Epidermal melanocyte (primary cell): ENCODE results near the gene ZNF44.
"Not testable (repeated sequence)": the region's sequence is repeated elsewhere in the genome, so short reads cannot be mapped to it uniquely, and the experiment has no call there.

Experiments
- DNase-seq: peaks from one replicate; pipeline ENCODE4 v3.0.0; 2011; ENCODE audit warnings: low spot score; ENCODE audit not compliant: insufficient read length

Gene ZNF44

GRCh38 chr19:12294249-12295158, at the start of gene ZNF44:
ZNF44 (minus strand) TSS chr19:12294883; CDS start chr19:12294694, 189 bp downstream.
- peak; percentile 96 for DNase-seq

DNA sequence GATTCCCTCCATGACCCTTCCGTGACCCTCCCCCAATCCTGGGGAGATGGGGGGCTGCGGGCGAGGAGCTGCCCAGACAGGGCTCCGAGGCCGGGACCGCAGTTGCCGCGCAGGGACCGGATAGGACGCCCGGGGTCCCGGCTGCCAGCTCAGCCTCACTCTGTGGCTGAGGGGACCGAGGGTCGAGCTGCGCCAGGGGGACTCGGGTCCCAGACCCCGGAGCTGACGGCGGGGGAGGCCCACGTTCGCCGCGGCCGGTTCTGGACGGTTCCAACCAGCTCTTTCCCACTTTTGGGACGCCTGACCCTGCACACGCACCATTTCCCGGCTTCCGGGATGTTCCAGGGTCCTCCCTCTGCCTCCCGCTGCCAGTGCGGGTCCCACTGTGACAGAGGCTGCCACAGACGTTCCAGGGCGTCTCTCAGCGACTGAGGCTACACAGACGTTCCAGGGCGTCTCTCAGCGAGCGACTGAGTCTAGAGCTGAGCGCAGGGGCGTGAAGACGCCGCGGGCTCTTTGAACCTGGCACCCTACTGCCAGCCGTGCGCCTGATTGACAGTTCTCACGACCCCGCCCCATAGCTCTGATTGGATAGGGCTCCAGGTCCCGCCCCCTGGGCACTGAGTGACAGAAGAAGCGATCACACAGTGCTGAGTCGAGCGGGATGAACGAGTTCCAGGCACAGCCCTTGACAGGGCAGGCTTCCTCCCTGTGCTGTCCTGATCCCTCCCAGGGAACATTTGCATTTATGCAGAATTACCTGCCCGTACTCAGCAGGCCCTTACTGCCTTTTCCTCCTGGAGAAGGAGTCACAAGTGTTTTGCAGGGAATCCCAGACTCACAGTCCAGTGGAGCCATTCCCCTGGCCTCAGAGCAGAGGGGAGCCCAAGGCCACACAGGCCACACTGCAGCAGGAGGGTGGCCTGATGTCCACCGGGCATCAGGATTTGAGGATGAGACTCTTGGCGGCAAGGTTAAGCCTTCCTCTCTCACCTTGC, 38.8 kb upstream of the ZNF44 start, which contains the start of gene ZNF563:
Gene ZNF563, minus strand, starts transcription at position 472 of the 998 bp plus-strand sequence. Its CDS starts 151 bp downstream, at position 321.
- DNase-seq, result peak; percentile 96

DNA sequence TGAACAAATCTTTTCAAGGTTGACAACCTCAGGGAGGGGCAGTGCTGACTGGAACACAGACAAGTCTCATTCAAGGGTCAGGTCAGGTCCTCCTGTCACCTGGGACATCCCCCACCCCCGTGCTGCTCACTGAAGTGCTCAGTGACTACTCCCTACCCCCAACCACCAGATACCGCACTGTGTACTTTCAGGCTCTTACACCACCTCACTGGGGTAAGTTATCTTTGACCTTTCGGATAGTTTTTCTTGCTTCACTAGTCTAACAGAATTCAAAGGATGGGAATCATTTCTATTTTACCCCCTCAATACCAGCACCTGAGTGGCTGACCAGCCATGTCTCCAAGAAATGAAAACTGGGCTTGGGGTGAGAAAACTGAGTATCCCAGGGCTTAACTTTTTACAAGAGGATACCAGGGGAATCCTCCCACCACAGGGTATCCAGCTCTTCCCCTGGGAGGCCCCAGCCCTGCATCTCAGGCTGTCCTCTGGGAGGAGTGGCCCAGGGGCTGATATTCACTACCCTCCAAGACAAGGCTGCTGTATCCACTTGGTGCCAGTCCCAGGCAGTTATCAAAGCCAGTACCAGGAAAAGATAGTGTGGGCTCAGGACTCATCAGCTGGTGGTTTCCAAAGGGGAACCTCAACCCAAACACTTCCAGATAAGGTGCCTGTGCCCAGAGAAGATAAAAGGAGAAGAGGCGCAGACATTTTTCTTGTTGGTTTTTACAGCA, 36.7 kb upstream of the ZNF44 start:
- DNase-seq, result no peak

DNA sequence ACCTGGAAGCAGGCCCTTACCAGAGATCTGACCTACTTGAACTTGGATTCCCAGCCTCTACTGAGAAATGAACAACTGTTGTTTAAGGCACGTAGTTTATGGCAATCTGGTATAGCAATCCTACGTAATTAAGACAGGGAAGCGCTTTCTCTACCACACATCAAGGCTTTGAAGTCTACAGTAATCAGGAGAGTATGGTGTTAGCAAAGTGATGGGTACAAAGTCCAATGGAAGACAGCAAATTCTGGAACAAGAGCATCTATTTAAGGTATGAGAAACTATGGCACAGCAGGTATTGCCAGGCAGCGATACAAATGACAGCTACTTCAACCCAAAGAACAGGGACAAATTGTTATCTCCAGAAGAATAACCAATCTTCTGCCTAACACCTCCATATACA, 35.7 kb upstream of the ZNF44 start:
- no peak for DNase-seq

- no peak for DNase-seq
Measured at GRCh38 chr19:12325690-12326089, 31.0 kb upstream of the ZNF44 start.

DNA sequence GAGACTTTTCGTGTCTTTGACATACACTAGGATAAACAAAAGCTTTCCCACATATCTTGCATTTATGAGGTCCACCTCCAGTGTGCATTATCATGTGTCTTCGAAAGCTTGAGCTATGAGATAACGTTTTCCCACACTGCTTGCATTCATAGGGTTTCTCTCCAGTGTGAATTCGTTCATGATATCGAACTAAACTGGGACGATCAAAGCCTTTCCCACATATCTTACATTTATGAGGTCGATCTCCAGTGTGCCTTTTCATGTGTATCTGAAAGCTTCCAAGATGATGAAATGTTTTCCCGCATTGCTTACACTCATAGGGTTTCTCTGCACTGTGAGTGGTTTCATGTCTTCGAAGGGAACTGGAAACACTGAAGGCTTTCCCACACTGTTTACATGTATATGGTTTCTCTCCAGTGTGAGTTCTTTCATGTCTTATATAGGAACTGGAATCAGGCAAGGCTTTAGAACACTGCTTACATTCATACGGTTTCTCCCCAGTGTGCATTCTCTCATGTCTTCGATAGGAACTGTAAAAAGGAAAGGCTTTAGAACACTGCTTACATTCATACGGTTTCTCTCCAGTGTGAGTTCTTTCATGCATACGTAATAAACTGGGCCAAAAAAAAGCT, 24.2 kb upstream of the ZNF44 start:
- DNase-seq, result no peak

DNA sequence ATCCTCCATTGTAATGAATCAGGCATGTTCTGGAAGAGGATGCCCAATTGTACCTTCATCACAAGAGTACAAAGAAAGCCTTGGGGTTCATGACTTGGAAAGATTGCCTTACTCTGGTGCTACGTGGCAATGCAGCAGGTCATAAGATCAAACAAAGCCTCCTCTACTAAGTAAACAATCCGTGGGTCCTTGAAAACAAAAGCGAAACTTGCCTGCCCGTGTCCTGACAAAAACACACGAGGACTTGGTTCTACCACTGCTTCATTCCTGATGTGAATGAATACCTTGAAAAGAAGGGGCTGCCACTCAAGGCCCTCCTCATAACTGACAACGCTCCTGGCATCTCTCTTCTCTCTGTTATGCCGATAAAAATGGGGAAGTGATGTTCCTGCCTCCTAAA, 19.9 kb upstream of the ZNF44 start:
- no peak for DNase-seq

DNA sequence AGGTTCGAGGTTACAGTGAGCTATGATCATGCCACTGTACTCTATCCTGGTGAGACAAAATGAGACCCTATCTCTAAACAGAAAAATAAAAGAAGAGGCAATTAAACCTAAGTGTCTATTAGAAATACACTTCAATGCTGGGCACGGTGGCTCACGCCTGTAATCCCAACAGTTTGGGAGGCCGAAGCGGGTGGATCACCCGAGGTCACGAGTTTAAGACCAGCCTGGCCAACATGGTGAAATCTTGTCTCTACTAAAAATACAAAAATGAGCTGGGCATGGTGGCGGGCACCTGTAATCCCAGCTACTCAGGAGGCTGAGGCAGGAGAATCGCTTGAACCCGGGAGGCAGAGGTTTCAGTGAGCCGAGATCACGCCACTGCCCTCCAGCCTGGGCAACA, 14.2 kb upstream of the ZNF44 start:
- DNase-seq, result not testable (repeated sequence)

GRCh38 chr19:12295191-12295590, 508 bp upstream of the ZNF44 start:
- no peak for DNase-seq

GRCh38 chr19:12293777-12294248, 870 bp downstream of the ZNF44 start:
- DNase-seq, result no peak

DNA sequence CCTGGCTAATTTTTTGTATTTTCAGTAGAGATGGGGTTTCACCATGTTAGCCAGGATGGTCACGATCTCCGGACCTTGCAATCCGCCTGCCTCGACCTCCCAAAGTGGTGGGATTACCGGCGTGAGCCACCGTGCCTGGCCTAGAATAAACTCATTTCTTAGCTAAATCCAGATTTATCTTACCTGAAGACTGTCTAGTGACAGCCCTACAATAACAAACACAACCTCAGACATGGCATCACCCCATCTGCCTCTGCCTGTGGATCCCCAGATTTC, 5.0 kb downstream of the ZNF44 start:
- no peak for DNase-seq

DNA sequence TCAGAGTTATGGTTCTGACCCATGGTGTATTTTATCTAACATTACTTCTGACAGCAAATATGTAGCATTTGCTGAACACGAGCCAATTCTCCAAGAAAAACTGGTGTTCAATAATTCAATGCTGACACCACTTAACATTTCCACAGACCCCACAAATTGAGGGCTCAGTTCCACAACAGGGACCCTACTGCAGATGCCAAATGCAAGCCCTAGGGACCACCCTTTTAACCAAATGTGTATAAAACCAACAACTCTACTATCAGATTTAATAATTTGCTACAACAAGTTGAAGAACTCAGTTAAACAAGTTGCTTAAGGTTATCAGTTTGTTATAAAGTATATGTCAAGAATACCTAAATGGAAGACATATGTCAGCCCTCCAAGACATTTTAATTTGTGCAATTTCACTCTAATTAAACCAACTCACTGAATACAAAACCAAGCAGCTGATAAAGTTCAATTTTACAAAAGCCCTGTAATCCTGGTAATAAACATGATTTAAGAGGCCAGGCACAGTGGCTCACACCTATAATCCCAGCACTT, 6.7 kb downstream of the ZNF44 start:
- no peak for DNase-seq

- no peak for DNase-seq
Measured at GRCh38 chr19:12284631-12285030, 10.1 kb downstream of the ZNF44 start.

GRCh38 chr19:12284226-12284625, 10.5 kb downstream of the ZNF44 start:
- no peak for DNase-seq

DNA sequence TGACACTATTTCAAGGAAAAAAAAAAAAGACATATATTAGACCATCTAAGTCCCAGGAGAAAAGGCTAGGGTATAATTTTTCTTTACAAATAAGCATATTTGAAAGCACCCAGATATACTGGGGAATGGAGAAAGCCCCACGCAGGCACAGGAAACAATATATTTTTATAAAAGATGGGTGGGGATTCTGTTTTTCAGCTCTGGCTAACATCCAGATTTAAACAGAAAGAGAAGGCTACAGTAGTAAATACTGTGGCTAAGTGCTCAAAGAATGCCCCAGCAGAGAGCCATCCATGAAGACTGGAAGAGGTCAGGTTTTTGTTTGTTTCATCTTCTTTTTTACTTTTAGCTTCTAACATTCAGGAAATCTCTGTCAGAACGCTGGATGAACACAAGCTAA, 16.0 kb downstream of the ZNF44 start:
- no peak for DNase-seq

GRCh38 chr19:12272980-12273901, 21.4 kb downstream of the ZNF44 start:
- DNase-seq, result no peak

DNA sequence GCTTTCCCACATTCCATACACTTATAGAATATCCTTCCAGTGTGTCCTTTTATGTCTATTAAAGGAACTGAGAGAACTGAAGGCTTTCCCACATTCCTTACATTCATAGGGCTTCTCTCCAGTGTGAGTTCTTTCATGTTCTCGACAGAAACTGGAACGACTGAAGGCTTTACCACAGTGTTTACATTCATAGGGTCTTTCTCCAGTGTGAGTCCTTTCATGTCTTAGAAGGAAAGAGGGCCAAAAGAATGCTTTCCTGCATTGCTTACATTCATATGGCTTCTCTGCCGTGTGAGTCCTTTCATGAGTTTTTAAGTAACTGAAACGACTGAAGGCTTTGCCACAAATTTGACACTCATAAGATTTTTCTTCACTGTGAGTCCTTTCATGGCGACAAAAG, 22.3 kb downstream of the ZNF44 start:
- DNase-seq, result no peak

DNA sequence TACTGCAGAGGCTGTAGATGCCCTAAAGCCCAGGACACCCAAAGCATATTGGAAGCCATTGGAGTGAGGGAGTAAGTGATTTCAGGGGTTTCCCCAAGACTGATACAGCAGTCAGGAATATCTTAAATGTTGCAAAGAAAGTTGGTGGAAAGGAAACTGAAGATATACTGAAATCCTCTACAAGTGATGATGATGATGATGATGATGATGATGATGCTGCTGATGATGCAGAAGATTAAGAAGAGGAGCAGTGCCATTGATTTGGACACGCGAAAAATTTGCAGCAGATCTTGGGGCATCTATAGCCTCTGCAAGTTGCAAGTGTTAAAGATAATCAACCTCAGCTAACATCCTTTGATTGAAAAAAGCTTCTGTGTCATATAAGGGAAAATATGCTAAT, 23.8 kb downstream of the ZNF44 start:
- DNase-seq, result no peak

DNA sequence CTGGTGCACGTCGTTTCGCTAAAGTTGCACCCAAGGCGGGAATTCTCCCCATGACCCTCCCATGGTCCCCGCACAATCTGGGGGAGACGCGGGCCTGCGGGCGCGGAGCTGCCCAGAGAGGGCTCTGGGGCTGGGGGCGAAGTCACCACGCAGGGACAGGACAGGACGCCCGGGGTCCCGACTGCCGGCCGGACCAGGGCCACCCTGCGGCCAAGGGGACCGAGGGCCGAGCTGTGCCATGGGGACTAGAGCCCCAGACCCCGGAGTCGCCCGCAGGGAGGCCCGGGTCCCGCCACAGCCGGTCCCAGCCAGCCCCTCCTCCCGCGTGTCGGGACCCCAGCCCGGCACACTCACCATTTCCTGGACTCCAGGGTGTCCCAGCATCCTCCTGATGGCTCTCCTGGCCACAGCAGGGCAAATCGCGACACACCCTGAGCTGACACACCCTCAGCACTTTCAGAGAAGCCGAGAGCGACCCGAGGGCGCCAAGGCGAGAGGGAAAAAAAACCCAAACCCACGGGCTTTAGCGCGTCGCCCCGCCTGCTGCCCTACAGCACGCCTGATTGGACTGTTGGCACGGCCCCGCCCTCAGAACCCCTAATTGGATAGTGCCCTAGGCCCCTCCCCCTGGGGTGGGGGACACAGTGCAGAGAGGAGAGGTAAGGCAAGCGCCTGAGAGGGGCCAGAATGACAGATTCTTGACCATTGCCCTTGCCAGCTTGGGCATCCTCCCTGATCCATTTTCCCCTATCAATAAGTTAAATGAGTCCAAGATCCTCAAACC, 28.6 kb downstream of the ZNF44 start:
- no peak for DNase-seq
